Measurements from ENCODE around the gene ZNF813.

- TF ChIP-seq CTCF (IDR thresholded peaks at IDR 0.05; ENCODE audit: insufficient read depth, low read length, poor library complexity, severe bottlenecking) (no peak), EZH2phosphoT487 (conservative IDR thresholded peaks at IDR 0.05; ENCODE audit: low read length) (no peak)
Measured at GRCh38 chr19:53509443-53509842, 41.9 kb downstream of the ZNF813 start.
